Fibroblast of the aortic adventitia (primary cell): Measurements from ENCODE around the gene UBE2E1. TPM values are rescaled to one million over a fixed set of nuclear protein-coding genes. Genes with fewer than 3 reads are reported as not detected.

Experiments
- DNase-seq: peaks from one replicate; pipeline ENCODE4 v3.0.0-alpha.2; 2010; ENCODE audit warnings: low read depth
- H3K4me3 ChIP-seq: 2 replicates; pipeline ENCODE4 v1.5.1; 2011; ENCODE audit warnings: low read depth, mild to moderate bottlenecking, control low read depth, low read length, moderate library complexity
- total RNA-seq: library from RNA; depleted of rRNA; stranded (reverse); fragments of >200 nt; gene quantifications from 2 replicates; pipeline ENCODE4 v1.2.3, GENCODE V29; 2012; ENCODE audit warnings: low replicate concordance
- TF ChIP-seq, protein P1 (sequence below): IDR thresholded peaks from 2 replicates; pipeline ENCODE4 v1.5.1; 2011; ENCODE audit warnings: mild to moderate bottlenecking, low read length, control low read depth, inconsistent platforms; ENCODE audit not compliant: insufficient read depth

The UBE2E1 gene
- total RNA-seq, 1 donor, result 108 TPM

DNA sequence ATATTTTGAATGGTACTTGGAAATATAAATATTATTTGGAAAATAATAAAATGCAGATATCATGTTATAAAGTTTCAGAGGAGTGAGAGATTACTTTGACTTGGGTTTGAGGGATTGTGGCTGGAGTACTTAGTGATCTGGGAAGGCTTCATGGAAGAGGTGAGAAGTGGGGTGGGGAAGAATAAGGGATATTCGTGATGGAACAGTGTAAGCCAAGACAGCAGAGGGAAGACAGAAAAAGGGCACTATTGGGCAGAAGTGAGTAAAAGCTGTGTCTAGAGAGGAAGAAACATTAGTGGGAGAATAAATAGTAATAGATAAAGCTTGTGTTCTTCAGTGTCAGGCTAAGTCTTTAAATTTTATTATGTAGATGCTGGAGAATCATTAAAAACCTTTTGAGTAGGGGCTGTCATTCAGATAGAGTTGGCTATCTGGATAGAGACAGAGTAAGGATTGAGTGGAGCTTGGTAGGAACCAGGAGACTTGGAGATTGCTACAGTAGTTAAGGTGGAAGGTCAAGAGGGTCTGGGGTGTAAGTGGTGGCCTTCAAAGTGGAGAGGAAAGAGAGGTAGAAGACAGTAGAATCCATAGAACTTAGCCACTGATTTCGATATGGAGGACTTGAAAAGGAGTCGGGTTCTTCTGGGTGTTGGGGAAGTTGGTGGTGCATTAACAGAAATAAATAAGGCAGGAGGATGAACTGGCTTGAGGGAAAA is 11.9 kb downstream of the UBE2E1 start:
- TF ChIP-seq, protein P1, sequence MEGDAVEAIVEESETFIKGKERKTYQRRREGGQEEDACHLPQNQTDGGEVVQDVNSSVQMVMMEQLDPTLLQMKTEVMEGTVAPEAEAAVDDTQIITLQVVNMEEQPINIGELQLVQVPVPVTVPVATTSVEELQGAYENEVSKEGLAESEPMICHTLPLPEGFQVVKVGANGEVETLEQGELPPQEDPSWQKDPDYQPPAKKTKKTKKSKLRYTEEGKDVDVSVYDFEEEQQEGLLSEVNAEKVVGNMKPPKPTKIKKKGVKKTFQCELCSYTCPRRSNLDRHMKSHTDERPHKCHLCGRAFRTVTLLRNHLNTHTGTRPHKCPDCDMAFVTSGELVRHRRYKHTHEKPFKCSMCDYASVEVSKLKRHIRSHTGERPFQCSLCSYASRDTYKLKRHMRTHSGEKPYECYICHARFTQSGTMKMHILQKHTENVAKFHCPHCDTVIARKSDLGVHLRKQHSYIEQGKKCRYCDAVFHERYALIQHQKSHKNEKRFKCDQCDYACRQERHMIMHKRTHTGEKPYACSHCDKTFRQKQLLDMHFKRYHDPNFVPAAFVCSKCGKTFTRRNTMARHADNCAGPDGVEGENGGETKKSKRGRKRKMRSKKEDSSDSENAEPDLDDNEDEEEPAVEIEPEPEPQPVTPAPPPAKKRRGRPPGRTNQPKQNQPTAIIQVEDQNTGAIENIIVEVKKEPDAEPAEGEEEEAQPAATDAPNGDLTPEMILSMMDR, result no peak
- H3K4me3 ChIP-seq, result no peak overlapping the region
- no peak for DNase-seq

DNA sequence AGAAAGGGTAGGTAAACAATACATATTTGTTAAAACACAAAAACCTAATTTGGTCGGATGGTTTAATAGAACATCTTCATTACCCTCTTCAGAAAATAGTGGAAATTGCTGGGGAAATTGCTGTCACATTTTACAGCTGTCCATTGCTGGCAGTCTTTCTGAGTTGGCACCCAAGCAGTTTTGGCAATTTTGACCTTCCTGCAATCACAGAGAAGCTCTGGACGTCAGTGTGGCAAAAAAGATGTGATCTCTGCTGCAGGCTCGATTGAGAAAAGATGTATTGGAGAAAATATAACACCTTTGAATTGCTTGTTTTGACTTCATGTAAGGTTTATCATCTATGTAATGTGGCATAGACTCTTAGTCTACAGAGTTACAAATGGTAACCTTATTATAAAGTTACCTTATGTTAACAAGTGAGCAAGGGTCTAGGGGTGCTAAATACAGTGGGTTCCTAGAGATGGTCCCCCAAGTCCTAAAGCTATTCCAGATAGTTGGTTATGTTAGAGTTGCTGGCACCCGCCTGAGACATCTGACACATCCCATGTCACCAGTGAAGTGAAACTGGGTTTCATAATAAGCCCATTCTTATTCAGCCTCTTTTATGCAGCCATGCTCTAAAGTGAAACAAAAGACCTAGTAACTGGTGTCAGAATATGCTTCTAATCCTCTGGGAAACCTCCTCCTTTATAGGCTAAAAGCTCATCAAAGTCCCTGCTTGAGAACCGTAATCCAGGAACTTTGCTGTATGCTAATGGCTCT is 14.0 kb downstream of the UBE2E1 start:
- H3K4me3 ChIP-seq, result no peak overlapping the region
- no peak for DNase-seq

DNA sequence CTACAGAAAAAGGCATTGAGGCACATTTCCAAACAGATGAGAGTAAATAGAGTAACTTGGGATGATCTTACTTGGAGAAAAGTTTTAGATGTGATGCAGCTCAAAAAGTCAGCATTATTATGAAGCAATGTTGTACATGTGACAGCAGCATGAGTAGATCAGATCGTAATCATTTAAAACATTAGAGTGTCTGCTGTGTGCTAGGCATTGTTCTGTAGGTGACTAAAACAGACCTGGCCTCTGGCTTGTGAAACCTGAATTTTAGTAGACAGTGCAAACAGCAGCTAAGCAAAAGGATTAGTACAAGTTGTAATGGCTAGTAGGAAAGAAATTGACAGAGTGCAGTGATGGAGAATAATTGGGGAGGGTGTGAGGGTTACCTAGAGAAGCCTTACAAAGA is 15.1 kb downstream of the UBE2E1 start:
- H3K4me3 ChIP-seq, result no peak overlapping the region
- TF ChIP-seq, protein P1, result no peak
- DNase-seq, result no peak

More for the DNA sequence above, 14.0 kb downstream of the UBE2E1 start:
- TF ChIP-seq, protein P1, result no peak

DNA sequence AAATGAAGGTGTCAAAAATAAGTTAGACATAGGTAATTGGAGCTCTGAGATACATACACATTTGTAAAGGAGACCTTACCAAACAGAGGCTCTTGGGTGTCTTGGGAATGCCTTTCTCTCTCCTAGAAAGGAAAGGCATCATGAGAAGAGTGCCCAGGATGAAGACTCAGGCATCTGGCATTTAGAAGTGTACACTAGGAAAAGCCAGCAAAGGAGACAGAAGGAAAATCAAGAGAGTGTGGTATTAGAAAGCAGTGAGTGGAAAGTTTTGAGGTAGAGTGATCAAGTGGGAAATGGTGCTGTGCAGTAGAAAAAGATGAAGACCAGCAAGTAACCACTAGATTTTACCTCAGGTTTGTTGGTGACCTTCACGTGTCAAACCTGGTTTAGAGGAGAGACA is 16.1 kb downstream of the UBE2E1 start:
- TF ChIP-seq, protein P1, result no peak
- DNase-seq, result no peak
- H3K4me3 ChIP-seq, result no peak overlapping the region

- no peak overlapping the region for H3K4me3 ChIP-seq
- TF ChIP-seq, protein P1, result no peak
- DNase-seq, result no peak
Measured at GRCh38 chr3:23822559-23822958, 16.8 kb downstream of the UBE2E1 start.

GRCh38 chr3:23823620-23824019 is 17.9 kb downstream of the UBE2E1 start:
- no peak overlapping the region for H3K4me3 ChIP-seq
- DNase-seq, result no peak
- TF ChIP-seq, protein P1, result no peak
